Esophagus muscularis mucosa (tissue), 4 donors: ENCODE results near the gene OPRL1. TPM values are rescaled to one million over a fixed set of nuclear protein-coding genes. Genes with fewer than 3 reads are reported as not detected.

Source experiments
- DNase-seq: peaks from one replicate; pipeline ENCODE4 v3.0.0-alpha.2; 2017; ENCODE audit errors: extremely low spot score
- H3K27ac ChIP-seq, 4 donors: fragments of 200-600 bp; sonication (generic); replicated peaks in 1 of 4; 1 replicate in 3 of 4; 2 replicates in 1 of 4; pipeline ENCODE4 v1.5.1; 2016 to 2019; ENCODE audit warnings: mild to moderate bottlenecking in 1 of 4
- H3K27me3 ChIP-seq, 4 donors: fragments of 200-600 bp; sonication (generic); one replicate each; pipeline versions ENCODE4 v1.5.1 to v1.6.0; 2016 to 2019
- H3K36me3 ChIP-seq, 4 donors: fragments of 200-600 bp; sonication (generic); one replicate each; pipeline ENCODE4 v1.5.1; 2016 to 2019
- H3K4me1 ChIP-seq, 4 donors: fragments of 200-600 bp; sonication (generic); one replicate each; pipeline ENCODE4 v1.5.1; 2016 to 2019
- H3K4me3 ChIP-seq, 4 donors: fragments of 200-600 bp; sonication (generic); 1 replicate in 2 of 4; 2 replicates in 2 of 4; pipeline ENCODE4 v1.5.1; 2016 to 2019; ENCODE audit warnings: mild to moderate bottlenecking in 4 of 4, moderate library complexity in 1 of 4
- H3K9me3 ChIP-seq, 4 donors: fragments of 200-600 bp; sonication (generic); 1 replicate in 3 of 4; 2 replicates in 1 of 4; pipeline ENCODE4 v1.5.1; 2016 to 2019
- CTCF ChIP-seq, 3 experiments: fragments of 200-600 bp in 2 of 3; fragments of 450-650 bp in 1 of 3; sonication (generic) in 2 of 3; IDR thresholded peaks; one replicate each; pipeline ENCODE4 v1.5.1; 2017 to 2019; ENCODE audit warnings: antibody characterized with exemption in 3 of 3, mild to moderate bottlenecking in 2 of 3, moderate library complexity in 1 of 3
- EP300 ChIP-seq: sonication (generic); formaldehyde crosslinking; IDR thresholded peaks from one replicate; pipeline ENCODE4 v1.6.1; 2017; ENCODE audit warnings: antibody characterized with exemption
- POLR2A ChIP-seq: fragments of 450-650 bp; IDR thresholded peaks from one replicate; pipeline ENCODE4 v1.6.1; 2017; ENCODE audit warnings: antibody characterized with exemption, moderate library complexity, mild to moderate bottlenecking, low read depth
- POLR2AphosphoS5 ChIP-seq, 2 donors: sonication (generic); formaldehyde crosslinking; IDR thresholded peaks; one replicate each; pipeline ENCODE4 v1.6.1; 2017; ENCODE audit warnings: antibody characterized with exemption in 2 of 2
- WGBS: methylation state at CpG from one replicate; pipeline ENCODE4 v1.1.5; 2018; 5-methylcytosine and 5-hydroxymethylcytosine counted together
- intact Hi-C: fragments of 100-400 bp; cut with DNase I; formaldehyde crosslinking; loops from one replicate; pipeline ENCODE4 v1.15.1; 2023
- total RNA-seq, 4 donors: library from RNA; depleted of rRNA; stranded (reverse); fragments of >200 nt; gene quantifications; one replicate each; pipeline versions ENCODE4 v1.1.0 to v1.2.1, GENCODE V29; 2016

Gene OPRL1
- total RNA-seq, 4 donors from 2014 or later, result 0.42 to 1.4 (median 0.87) TPM

GRCh38 chr20:64033981-64034493 is 45.8 kb upstream of the OPRL1 start:
- WGBS, result 56% methylated on average over 1 of the region's 11 CpGs
- no peak overlapping the region for H3K27ac ChIP-seq
- DNase-seq, result no peak
- H3K36me3 ChIP-seq, result peaks cover 37 to 68% (median 63%) of the 10 kb centered on the region in 4 donors
- intact Hi-C loops, result no loop called here
- no peaks in the 10 kb centered on the region for H3K9me3 ChIP-seq
- TF ChIP-seq POLR2AphosphoS5 (IDR thresholded peaks at IDR 0.05) (no peak), EP300 (no peak), CTCF (IDR thresholded peaks at IDR 0.05) (no peak), POLR2A (no peak)
- peaks cover 13 to 20% (median 17%) of the 10 kb centered on the region in 4 donors for H3K4me1 ChIP-seq
- peaks cover 3 to 40% (median 26%) of the 10 kb centered on the region in 4 donors for H3K27me3 ChIP-seq
- H3K4me3 ChIP-seq, result no peak overlapping the region

GRCh38 chr20:64035066-64035932 is 44.6 kb upstream of the OPRL1 start:
- Histone ChIP-seq H3K9me3 (no peaks in the 10 kb centered on the region), H3K4me1 (peaks cover 25 to 32% (median 30%) of the 10 kb centered on the region in 4 donors), H3K4me3 (no peak overlapping the region), H3K27ac (no peak overlapping the region), H3K36me3 (peaks cover 25 to 56% (median 50%) of the 10 kb centered on the region in 4 donors), H3K27me3 (peaks cover 3 to 53% (median 38%) of the 10 kb centered on the region in 4 donors)
- DNase-seq, result no peak
- TF ChIP-seq POLR2A (no peak), EP300 (no peak), POLR2AphosphoS5 (IDR thresholded peaks at IDR 0.05) (no peak), CTCF (IDR thresholded peaks at IDR 0.05) (no peak)
- intact Hi-C loops, result no loop called here
- 84% methylated on average over 12 of the region's 17 CpGs for WGBS

- H3K36me3 ChIP-seq, result peaks cover 18 to 49% (median 44%) of the 10 kb centered on the region in 4 donors
- TF ChIP-seq POLR2AphosphoS5 (IDR thresholded peaks at IDR 0.05), result no peak
- no peak for TF ChIP-seq CTCF (IDR thresholded peaks at IDR 0.05)
- no peak for TF ChIP-seq POLR2A
- no peak for TF ChIP-seq EP300
- H3K9me3 ChIP-seq, result no peaks in the 10 kb centered on the region
- H3K4me3 ChIP-seq, result no peak within 1 kb of the TSS
- no peak within 1 kb of the TSS for H3K27ac ChIP-seq
- peaks cover 25 to 39% (median 36%) of the 10 kb centered on the region in 4 donors for H3K4me1 ChIP-seq
- no peak for DNase-seq
- 40% methylated on average over 1 of the region's 10 CpGs for WGBS
- intact Hi-C loops, result no loop called here
- H3K27me3 ChIP-seq, result peaks cover 3 to 59% (median 45%) of the 10 kb centered on the region in 4 donors
Observed at GRCh38 chr20:64035933-64036345, 43.9 kb upstream of the OPRL1 start, which contains the start of gene C20orf204. Gene C20orf204, plus strand, starts transcription at chr20:64036182. Its CDS starts 142 bp downstream, at chr20:64036324.

GRCh38 chr20:64036346-64037198 is 43.3 kb upstream of the OPRL1 start:
- Histone ChIP-seq H3K27me3 (peaks cover 3 to 65% (median 51%) of the 10 kb centered on the region in 4 donors), H3K27ac (no peak overlapping the region), H3K4me1 (peaks cover 29 to 45% (median 42%) of the 10 kb centered on the region in 4 donors), H3K36me3 (peaks cover 16 to 43% (median 38%) of the 10 kb centered on the region in 4 donors), H3K9me3 (no peaks in the 10 kb centered on the region), H3K4me3 (no peak overlapping the region)
- TF ChIP-seq EP300, result no peak
- no peak for TF ChIP-seq CTCF (IDR thresholded peaks at IDR 0.05)
- TF ChIP-seq POLR2AphosphoS5 (IDR thresholded peaks at IDR 0.05), result no peak
- no peak for TF ChIP-seq POLR2A
- no peak for DNase-seq
- WGBS, result 63% methylated on average over 4 of the region's 17 CpGs
- intact Hi-C loops, result no loop called here
